Esophagus squamous epithelium (tissue), 5 donors: ENCODE results near the gene SRC. TPM values are rescaled to one million over a fixed set of nuclear protein-coding genes. Genes with fewer than 3 reads are reported as not detected.

Source experiments
- DNase-seq: peaks from one replicate; lab custom pipeline; 2025; lab: John Stamatoyannopoulos, UW
- H3K27ac ChIP-seq, 4 donors: fragments of 200-600 bp; sonication (generic); one replicate each; pipeline ENCODE4 v1.5.1; 2016 to 2019; ENCODE audit warnings: mild to moderate bottlenecking in 1 of 4
- H3K27me3 ChIP-seq, 4 donors: fragments of 200-600 bp; sonication (generic); 1 replicate in 3 of 4; 2 replicates in 1 of 4; pipeline versions ENCODE4 v1.5.1 to v1.6.0; 2017 to 2021; ENCODE audit warnings: antibody characterized with exemption in 1 of 4
- H3K36me3 ChIP-seq, 3 donors: fragments of 200-600 bp; sonication (generic); one replicate each; pipeline ENCODE4 v1.5.1; 2016 to 2019
- H3K4me1 ChIP-seq, 3 donors: fragments of 200-600 bp; sonication (generic); one replicate each; pipeline ENCODE4 v1.5.1; 2017 to 2019
- H3K4me3 ChIP-seq, 4 donors: fragments of 200-600 bp; sonication (generic); 1 replicate in 3 of 4; 2 replicates in 1 of 4; pipeline ENCODE4 v1.5.1; 2016 to 2019; ENCODE audit warnings: mild to moderate bottlenecking in 2 of 4, moderate library complexity in 1 of 4
- H3K9me3 ChIP-seq, 3 donors: fragments of 200-600 bp; sonication (generic); one replicate each; pipeline ENCODE4 v1.5.1; 2016 to 2019
- CTCF ChIP-seq, 6 experiments: fragments of 450-650 bp in 4 of 6; fragments of 200-600 bp in 2 of 6; sonication (generic) in 2 of 6; IDR thresholded peaks; one replicate each; pipeline ENCODE4 v1.5.1; 2016 to 2019; ENCODE audit warnings: antibody characterized with exemption in 6 of 6, mild to moderate bottlenecking in 4 of 6, moderate library complexity in 4 of 6
- POLR2A ChIP-seq, 4 donors: fragments of 450-650 bp; IDR thresholded peaks; one replicate each; pipeline ENCODE4 v1.6.1; 2017; ENCODE audit warnings: antibody characterized with exemption in 4 of 4, mild to moderate bottlenecking in 4 of 4, moderate library complexity in 3 of 4
- WGBS, 2 donors: methylation state at CpG; one replicate each; pipeline ENCODE4 v1.1.5; 2018; 5-methylcytosine and 5-hydroxymethylcytosine counted together
- intact Hi-C: fragments of 100-400 bp; cut with DNase I; formaldehyde crosslinking; loops from one replicate; pipeline ENCODE4 v1.15.0; 2022
- total RNA-seq, 4 donors: library from RNA; depleted of rRNA; stranded (reverse); fragments of >200 nt; gene quantifications; one replicate each; pipeline ENCODE4 v1.1.0, GENCODE V29; 2016
- donor health status: DM: yes; HTN: yes; CAD: no.

SRC gene
- total RNA-seq, 4 donors from 2014 or later: 32.4 to 46.5 (median 39.0) TPM

DNA sequence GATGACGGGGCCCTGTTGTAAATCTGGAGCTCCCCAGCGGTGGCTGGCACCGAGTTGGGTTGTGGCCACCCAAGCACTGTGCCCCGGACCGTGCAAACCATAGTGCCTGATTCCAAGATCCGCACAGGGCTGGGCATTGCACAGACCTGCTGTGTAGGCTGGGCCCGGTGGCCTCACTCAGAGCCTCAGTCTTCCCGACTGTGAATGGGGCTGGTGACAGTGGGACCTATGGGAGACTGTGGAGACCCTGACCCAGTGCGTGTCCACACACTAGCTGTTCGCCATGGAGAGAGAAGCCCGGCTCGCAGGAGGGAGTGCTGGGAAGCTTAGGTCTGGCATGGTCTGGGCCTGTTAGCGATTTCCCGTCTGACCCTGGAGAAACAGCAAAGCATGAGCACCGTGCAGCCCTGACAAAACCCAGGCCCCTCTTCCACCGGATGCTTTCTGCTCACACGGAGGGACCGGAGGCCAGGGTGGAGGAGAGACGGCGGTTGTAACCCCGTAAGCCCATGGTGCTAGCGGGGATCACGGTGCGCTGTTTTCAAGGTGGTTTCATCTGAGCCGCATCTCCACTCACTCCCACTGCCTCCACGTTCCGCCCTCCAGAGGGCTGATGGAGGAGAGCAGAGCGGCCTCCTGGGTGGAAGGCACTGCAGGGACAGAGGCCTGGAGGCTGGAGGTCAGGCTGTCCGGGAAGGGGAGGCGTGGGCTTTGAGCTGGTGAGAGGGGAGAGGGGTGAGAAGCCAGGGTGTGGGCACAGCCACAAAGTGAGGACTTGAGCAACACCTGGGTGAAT, 52.2 kb downstream of the SRC start:
- no peak overlapping the region for H3K4me3 ChIP-seq
- H3K27me3 ChIP-seq: no peaks in the 10 kb centered on the region
- no peak overlapping the region for H3K27ac ChIP-seq
- no peak for DNase-seq
- no peaks in the 10 kb centered on the region for H3K9me3 ChIP-seq
- H3K36me3 ChIP-seq: peaks cover 18 to 100% (median 24%) of the 10 kb centered on the region in 3 donors
- TF ChIP-seq POLR2A (IDR thresholded peaks at IDR 0.05) (no peak), CTCF (IDR thresholded peaks at IDR 0.05) (no peak)
- WGBS, 2 donors: 89 to 91% methylated on average over 15 to 21 of the region's 30 CpGs
- intact Hi-C loops: no loop called here
- H3K4me1 ChIP-seq: peaks cover 0 to 33% (median 5%) of the 10 kb centered on the region in 3 donors

DNA sequence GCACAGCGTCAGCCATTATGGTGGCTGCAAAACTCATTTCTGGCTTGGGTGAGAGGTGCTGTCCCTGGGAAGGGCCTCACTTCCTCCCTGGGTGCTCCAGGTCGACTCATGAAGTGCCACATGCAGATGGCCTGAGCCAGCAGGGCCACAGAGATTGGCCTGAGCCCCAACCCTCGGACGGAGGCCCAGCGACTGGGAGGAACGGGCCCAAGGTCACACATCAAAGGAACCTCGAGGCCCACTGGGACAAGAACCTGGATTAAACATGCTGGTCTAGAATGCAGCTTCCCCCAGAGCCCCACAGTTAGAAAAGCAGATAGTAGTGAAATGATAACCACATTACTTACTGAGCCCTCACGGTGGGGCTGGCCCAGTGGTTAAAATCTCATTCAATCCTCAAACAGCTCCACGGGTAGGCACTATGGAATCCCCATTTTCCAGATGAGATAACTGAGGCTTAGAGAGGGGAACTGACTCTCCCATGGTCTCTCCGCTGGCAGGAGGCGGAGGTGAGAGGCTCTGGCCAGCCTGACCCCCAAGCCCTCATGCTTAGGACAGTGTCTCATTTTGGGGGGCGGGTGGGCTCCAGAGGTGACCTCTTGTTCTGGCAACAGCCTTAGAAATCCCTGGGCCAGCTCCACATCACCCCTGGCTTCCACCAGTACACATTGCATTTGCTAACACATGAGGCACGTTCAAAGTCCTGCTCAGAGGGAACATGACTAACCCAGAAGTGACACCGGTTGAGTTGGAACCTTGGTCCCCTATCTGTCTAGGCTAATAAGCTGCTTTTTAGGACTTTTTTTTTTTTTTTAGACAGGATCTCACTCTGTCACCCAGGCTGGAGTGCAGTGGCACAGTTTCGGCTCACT, 53.0 kb downstream of the SRC start:
- TF ChIP-seq POLR2A (IDR thresholded peaks at IDR 0.05) (no peak), CTCF (IDR thresholded peaks at IDR 0.05) (no peak)
- Histone ChIP-seq H3K4me1 (peaks cover 0 to 25% (median 5%) of the 10 kb centered on the region in 3 donors), H3K36me3 (peaks cover 18 to 100% (median 30%) of the 10 kb centered on the region in 3 donors), H3K4me3 (no peak overlapping the region), H3K9me3 (no peaks in the 10 kb centered on the region), H3K27ac (no peak overlapping the region), H3K27me3 (no peaks in the 10 kb centered on the region)
- WGBS, 2 donors: 79% methylated on average over 7 to 13 of the region's 15 CpGs
- intact Hi-C loops: no loop called here
- DNase-seq: no peak

DNA sequence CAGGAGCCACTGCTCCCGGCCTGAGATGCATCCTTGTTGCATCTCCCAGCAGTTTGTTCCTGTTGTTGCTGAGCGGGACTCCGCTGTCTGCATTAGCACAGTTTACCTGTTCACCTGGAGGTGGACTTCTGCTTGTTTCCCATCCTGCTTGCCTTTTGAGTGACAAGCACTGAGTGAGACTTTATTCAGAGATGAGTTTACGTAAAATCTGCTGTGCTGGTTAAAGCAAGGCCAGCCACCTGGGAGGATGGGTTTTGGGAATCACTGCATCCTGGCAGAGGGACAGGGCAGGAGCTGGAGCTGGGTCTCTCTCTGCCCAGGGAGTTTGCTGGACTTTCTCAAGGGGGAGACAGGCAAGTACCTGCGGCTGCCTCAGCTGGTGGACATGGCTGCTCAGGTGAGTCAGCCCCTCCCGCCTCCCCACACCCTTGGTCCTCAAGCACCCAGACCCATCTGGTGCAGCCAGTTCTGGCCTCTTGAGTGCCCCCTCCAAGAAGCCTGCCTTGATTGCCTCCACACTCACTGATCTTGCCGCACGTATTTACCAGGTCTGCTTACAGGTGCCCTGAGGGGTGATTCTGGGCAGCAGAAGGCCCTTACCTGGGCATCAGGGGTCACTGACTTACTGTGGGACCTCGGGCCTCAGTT, 55.5 kb downstream of the SRC start:
- intact Hi-C loops: no loop called here
- Histone ChIP-seq H3K36me3 (peaks cover 18 to 83% (median 37%) of the 10 kb centered on the region in 3 donors), H3K4me1 (peaks cover 0 to 7% (median 4%) of the 10 kb centered on the region in 3 donors), H3K4me3 (no peak overlapping the region), H3K9me3 (no peaks in the 10 kb centered on the region), H3K27me3 (no peaks in the 10 kb centered on the region), H3K27ac (no peak overlapping the region)
- no peak for DNase-seq
- 81 to 87% methylated on average over 4 to 9 of the region's 9 CpGs for WGBS, 2 donors
- TF ChIP-seq POLR2A (IDR thresholded peaks at IDR 0.05) (no peak), CTCF (IDR thresholded peaks at IDR 0.05) (no peak)

DNA sequence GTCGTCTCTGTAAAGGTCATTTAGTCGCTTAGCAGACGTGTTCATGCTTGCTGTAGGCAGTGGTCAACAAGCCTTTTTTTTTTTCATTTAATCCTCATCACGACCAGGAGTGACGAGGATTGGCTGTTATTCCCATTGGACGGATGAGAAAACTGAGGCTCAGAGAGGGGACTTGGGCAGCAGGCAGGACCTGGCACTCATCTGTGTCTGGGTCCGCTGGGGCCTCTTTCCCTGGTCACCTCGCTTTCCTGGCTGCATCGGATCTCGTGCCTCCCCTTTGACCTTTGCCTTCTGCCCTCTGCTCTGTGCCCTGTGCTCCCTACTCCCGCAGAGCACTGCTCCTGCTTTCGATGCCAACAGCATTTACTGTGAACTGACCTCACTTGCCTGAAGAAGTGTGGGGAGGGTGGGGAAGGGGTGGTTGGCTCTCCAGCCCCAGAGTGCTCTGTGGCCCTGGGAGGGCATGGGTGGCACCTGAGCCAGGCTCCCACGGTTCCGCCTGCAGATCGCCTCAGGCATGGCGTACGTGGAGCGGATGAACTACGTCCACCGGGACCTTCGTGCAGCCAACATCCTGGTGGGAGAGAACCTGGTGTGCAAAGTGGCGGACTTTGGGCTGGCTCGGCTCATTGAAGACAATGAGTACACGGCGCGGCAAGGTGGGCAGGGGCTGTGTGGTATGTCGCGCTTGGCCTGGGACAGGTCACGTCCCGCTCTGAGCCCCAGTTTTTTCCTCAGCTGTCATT, 56.2 kb downstream of the SRC start:
- intact Hi-C loops: no loop called here
- TF ChIP-seq CTCF (IDR thresholded peaks at IDR 0.05) (no peak), POLR2A (IDR thresholded peaks at IDR 0.05) (no peak)
- WGBS, 2 donors: 75 to 87% methylated on average over 15 to 16 of the region's 30 CpGs
- Histone ChIP-seq H3K27ac (no peak overlapping the region), H3K4me1 (peaks cover 0 to 13% (median 11%) of the 10 kb centered on the region in 3 donors), H3K9me3 (no peaks in the 10 kb centered on the region), H3K27me3 (peaks cover 0 to 2% (median 0%) of the 10 kb centered on the region in 4 donors), H3K36me3 (peaks cover 18 to 77% (median 37%) of the 10 kb centered on the region in 3 donors), H3K4me3 (no peak overlapping the region)
- no peak for DNase-seq
